ENCODE results near the gene UBE3D. TPM values are rescaled to one million over a fixed set of nuclear protein-coding genes. Genes with fewer than 3 reads are reported as not detected.

The UBE3D gene
- total RNA-seq, 4 donors from 2014 or later = 11.0 to 14.8 (median 12.5) TPM

GRCh38 chr6:82955841-82956240, 109.8 kb downstream of the UBE3D start:
- no peak for DNase-seq
- H3K9me3 ChIP-seq = no peaks in the 10 kb centered on the region
- H3K4me3 ChIP-seq (replicated peaks in 1 of 3) = no peak overlapping the region
- no peaks in the 10 kb centered on the region for H3K36me3 ChIP-seq
- H3K4me1 ChIP-seq = no peaks in the 10 kb centered on the region
- no peak overlapping the region for H3K27ac ChIP-seq
- intact Hi-C loops (cut with DNase I) = no loop called here
- 93 to 100% methylated on average over 1 of the region's 1 CpG for WGBS, 2 donors
- TF ChIP-seq, protein P1, sequence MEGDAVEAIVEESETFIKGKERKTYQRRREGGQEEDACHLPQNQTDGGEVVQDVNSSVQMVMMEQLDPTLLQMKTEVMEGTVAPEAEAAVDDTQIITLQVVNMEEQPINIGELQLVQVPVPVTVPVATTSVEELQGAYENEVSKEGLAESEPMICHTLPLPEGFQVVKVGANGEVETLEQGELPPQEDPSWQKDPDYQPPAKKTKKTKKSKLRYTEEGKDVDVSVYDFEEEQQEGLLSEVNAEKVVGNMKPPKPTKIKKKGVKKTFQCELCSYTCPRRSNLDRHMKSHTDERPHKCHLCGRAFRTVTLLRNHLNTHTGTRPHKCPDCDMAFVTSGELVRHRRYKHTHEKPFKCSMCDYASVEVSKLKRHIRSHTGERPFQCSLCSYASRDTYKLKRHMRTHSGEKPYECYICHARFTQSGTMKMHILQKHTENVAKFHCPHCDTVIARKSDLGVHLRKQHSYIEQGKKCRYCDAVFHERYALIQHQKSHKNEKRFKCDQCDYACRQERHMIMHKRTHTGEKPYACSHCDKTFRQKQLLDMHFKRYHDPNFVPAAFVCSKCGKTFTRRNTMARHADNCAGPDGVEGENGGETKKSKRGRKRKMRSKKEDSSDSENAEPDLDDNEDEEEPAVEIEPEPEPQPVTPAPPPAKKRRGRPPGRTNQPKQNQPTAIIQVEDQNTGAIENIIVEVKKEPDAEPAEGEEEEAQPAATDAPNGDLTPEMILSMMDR (IDR thresholded peaks at IDR 0.05) = no peak
- no peak for TF ChIP-seq POLR2A (IDR thresholded peaks at IDR 0.05)
- H3K27me3 ChIP-seq = no peaks in the 10 kb centered on the region

DNA sequence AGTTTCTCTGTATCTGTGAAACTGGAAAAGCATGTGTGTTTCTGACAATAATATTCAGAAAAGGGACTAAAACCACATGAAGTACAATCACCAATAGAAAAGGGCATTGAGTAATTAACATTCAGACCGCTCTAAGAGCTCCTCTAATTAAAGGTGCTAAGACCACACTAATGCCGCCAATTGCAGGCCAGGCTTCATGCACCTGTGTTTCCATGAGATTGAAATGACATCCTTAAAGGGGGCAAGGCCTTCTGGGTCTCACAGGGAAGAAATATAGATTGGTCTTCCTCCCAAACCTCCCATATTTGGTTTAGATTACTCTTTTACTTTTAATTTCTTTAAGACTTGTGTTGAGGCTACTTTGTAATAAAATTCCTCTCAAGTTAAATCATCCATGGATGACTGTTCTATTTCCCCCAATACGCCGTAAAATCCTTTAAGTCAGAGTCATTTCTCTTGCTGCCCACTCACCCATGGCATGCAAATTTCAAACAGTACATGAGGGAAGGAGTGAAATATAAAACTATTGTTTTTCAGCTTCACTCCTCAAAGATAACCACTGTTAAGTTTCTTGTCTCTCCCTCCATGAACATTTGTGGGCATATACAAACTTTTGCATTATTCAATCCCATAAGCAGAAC, 110.6 kb downstream of the UBE3D start:
- DNase-seq = no peak
- no peaks in the 10 kb centered on the region for H3K9me3 ChIP-seq
- no peaks in the 10 kb centered on the region for H3K4me1 ChIP-seq
- TF ChIP-seq POLR2A (IDR thresholded peaks at IDR 0.05) = no peak
- TF ChIP-seq, protein P1 (IDR thresholded peaks at IDR 0.05) = no peak
- no peaks in the 10 kb centered on the region for H3K27me3 ChIP-seq
- intact Hi-C loops (cut with DNase I) = no loop called here
- WGBS, 2 donors = 83 to 93% methylated on average over 4 of the region's 4 CpGs
- no peaks in the 10 kb centered on the region for H3K36me3 ChIP-seq
- H3K4me3 ChIP-seq (replicated peaks in 1 of 3) = no peak overlapping the region
- no peak overlapping the region for H3K27ac ChIP-seq

- Histone ChIP-seq H3K27ac (no peak overlapping the region), H3K9me3 (no peaks in the 10 kb centered on the region), H3K4me1 (no peaks in the 10 kb centered on the region), H3K36me3 (no peaks in the 10 kb centered on the region), H3K4me3 (replicated peaks in 1 of 3) (no peak overlapping the region), H3K27me3 (no peaks in the 10 kb centered on the region)
- intact Hi-C loops (cut with DNase I) = no loop called here
- 93 to 98% methylated on average over 2 of the region's 2 CpGs for WGBS, 2 donors
- DNase-seq = no peak
- no peak for TF ChIP-seq POLR2A (IDR thresholded peaks at IDR 0.05)
- TF ChIP-seq, protein P1 (IDR thresholded peaks at IDR 0.05) = no peak
These were observed 111.3 kb downstream of the UBE3D start for GRCh38 chr6:82954356-82954755.

DNA sequence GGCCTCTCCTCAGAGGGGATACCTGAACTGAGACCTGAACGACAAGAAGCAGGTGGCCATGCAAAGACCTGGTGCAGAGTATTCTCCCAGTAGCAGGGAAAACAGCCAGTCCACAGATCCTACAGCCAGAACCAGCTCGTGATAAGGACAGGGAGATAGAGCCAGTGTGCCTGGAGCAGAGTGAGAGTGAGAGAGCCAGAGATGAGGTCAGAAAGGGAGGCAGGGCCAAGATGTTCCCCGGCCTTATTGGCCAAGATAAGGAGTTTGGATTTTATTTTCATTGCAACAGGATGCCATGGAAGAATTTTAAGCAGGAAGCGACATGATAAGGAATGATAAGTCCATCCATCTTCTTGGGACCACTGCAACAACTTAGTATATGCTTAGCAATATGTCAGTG, 111.8 kb downstream of the UBE3D start:
- no peak for DNase-seq
- Histone ChIP-seq H3K27ac (no peak overlapping the region), H3K9me3 (no peaks in the 10 kb centered on the region), H3K27me3 (no peaks in the 10 kb centered on the region), H3K4me1 (no peaks in the 10 kb centered on the region), H3K36me3 (no peaks in the 10 kb centered on the region), H3K4me3 (replicated peaks in 1 of 3) (no peak overlapping the region)
- 64 to 70% methylated on average over 4 of the region's 4 CpGs for WGBS, 2 donors
- TF ChIP-seq POLR2A (IDR thresholded peaks at IDR 0.05) = no peak
- TF ChIP-seq, protein P1 (IDR thresholded peaks at IDR 0.05) = no peak
- intact Hi-C loops (cut with DNase I) = no loop called here

DNA sequence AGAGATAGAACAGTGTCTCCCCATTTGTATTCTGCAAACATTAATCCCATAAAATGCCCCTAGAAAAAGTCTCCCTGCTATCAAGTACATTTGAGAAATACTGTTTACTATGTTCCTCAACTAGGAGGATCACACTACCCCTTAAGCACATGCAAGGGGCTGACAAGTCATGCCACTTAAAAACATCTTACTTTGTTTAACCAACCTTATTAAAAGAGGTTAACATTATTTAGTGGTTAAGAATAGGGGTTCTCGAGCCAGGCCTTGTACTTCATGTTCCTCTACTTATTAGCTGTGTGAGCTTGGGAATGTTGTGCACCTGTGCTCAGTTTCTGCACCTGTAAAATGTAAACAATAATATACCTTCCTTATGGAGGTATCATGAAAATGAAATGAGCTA, 113.7 kb downstream of the UBE3D start:
- H3K4me1 ChIP-seq = no peaks in the 10 kb centered on the region
- intact Hi-C loops (cut with DNase I) = no loop called here
- no peaks in the 10 kb centered on the region for H3K9me3 ChIP-seq
- DNase-seq = no peak
- H3K4me3 ChIP-seq (replicated peaks in 1 of 3) = no peak overlapping the region
- no peak for TF ChIP-seq POLR2A (IDR thresholded peaks at IDR 0.05)
- TF ChIP-seq, protein P1 (IDR thresholded peaks at IDR 0.05) = no peak
- H3K27ac ChIP-seq = no peak overlapping the region
- WGBS, 2 donors = 95% methylated on average over 1 of the region's 1 CpG
- H3K36me3 ChIP-seq = no peaks in the 10 kb centered on the region
- no peaks in the 10 kb centered on the region for H3K27me3 ChIP-seq
